GM18505 (cell line): ENCODE data around the gene KCNH8.

Source experiments
- ATAC-seq: cut with Tn5 transposase; IDR thresholded peaks from one replicate; pipeline ENCODE4 v1.9.1; 2021; ENCODE audit not compliant: unreplicated experiment
- POLR2A ChIP-seq: IDR thresholded peaks from 4 replicates; pipeline ENCODE4 v1.6.1; 2011; ENCODE audit warnings: borderline replicate concordance; ENCODE audit not compliant: insufficient read depth, insufficient read length; ENCODE audit errors: extremely low read depth

Gene KCNH8

DNA sequence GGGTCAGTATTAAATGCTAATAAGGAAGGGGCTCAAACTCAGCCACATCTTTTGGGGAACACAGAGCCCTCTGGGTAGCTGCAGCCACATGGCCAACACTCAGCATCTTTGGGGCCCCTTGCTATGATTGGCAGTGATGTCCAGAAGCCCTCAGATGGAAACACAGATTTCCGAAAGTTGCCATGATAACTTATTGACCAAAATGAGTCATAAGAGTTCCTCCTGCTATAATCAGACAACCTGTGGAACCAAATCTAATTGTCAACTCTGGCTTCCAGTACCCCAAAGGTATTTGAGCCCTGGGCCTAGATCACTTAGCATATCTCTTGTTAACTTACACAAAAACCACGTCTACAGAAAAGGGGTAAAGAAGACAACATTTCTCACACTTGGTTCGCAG is 392.2 kb downstream of the KCNH8 start:
- TF ChIP-seq POLR2A = no peak
- peak; percentile 44 for ATAC-seq

DNA sequence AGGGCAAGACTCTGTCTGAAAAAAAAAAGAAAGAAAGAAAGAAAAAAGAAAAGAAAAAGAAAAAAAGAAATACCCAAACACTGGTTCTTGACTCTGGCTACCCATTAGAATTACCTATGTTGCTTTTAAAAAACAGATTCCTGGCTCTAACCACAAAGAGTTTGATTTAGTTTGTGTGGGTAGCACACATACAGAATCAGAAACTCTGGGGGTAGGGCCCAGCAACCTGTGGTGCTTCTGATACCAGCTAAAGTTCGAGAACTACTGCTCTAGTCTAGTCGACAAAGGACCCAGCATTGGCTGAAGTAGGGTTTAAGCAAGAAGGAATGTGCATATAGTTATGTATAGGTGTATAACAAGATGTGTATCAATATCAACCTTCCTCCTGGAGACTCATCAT is 393.0 kb downstream of the KCNH8 start:
- no peak for TF ChIP-seq POLR2A
- no peak for ATAC-seq

DNA sequence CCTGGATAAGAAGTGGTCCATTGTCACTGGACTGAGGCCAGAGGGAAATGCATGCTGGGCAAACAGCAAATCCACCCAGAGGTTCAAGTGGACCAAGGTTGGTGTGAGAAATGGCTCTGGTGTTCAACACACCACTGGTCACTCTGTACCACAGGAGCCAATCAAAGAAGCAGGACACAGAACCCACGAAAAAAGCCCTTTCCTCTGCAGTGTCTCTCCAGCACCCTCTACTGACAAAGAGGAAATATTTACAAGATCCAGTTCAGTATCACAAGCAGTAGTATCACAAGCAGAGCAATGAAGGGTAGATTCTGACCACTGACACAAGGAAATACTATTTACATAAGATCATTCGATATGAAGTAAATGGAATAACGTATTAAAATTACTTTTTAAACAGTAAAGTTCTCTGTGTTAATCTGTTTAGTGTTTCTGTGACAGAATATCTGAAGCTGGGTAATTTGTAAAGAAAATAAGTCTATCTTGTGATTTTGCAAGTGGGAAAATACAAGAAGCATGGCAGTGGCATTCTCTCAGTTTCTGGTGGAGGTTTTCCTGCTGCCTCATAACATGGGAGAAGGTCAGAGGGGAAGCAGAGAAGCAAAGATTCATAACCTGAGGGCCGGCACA is 395.0 kb downstream of the KCNH8 start:
- ATAC-seq = peak; percentile 33
- no peak for TF ChIP-seq POLR2A

DNA sequence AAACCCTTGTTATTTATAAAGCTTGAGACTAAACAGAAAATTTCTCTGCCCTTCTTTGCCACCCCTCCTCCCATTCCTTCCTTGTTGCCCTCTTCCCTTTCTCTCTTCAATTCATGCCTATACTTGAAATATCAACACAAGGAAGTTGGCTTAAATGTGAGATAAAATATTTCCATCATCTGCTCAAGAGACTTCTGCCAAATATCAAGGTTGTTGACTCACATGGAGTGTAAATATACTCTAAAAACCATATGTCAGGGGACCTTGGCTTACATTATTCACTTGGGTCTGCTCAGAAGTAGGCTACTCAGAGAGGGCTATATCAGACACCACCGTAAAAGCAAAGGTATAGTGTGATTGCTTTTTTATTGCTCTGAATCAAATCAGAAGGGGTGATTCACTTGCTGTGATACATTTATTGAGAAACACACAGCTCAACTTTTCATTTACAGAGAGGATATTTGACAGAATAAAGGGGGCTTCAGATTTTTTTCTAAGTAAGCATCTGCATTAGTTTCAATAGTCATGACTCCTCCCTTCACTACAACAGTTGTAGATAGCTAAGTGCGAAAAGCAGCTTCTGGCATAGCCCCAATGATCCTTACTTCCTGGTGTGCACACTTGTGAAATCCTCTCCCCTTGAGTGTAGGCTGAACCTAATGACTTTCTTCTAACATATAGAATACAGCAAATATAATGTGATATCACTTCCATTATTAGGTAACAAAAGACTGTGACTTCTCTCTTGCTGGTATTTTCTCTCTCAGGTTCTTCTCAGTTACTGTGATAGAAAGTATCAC is 399.6 kb downstream of the KCNH8 start:
- TF ChIP-seq POLR2A = no peak
- no peak for ATAC-seq

DNA sequence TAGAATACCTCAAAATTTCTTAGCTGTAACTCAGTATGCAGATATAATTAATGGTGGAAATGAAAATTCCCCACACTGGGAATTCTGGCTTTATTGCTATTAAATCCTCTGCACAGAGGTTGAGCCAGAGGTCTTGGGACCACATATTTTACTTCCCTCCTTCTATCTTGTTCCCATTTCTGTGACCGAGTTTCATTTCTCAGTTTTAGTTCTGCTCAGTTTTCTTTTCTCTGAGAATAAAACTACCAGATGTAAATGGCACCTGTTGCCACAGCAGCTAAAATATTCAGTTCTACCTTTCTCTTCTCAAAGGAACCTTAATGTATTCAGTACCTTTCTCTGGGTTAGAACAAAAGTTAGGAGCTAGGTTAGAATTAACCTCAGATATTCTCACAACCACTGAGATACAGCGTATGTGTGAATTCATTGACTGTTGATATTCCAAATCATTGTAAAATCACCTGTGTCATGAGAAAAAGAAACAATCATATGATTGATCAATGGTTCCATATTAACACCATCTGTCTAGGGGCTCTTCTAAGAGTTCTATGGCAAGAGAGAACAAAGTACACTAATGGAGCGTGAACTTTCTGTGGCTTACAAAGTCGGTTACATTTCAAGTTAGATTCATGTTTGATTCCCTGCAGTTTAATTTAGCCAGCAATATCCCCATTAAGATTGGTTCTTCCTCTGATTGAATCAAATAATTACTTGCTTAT is 411.6 kb downstream of the KCNH8 start:
- TF ChIP-seq POLR2A = no peak
- ATAC-seq = peak; percentile 96

DNA sequence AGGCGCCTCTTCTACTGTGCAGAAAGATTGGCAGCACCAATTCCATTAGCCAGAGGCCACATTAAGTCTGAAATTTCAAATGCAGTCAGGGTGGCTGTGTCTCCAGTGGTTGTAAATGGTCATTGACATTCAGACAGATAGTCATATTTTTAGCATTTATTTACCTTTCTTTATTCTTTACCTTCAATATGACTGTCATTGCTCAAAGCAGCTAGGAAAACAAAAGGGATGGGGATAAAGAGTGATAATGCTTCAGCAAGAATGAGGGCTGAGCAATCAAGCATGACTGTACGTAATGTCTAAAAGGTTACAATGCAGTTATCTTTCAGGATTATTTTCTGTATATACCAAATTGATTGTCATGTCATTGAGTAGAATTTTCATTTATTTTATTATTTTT is 425.3 kb downstream of the KCNH8 start:
- TF ChIP-seq POLR2A = no peak
- ATAC-seq = no peak

DNA sequence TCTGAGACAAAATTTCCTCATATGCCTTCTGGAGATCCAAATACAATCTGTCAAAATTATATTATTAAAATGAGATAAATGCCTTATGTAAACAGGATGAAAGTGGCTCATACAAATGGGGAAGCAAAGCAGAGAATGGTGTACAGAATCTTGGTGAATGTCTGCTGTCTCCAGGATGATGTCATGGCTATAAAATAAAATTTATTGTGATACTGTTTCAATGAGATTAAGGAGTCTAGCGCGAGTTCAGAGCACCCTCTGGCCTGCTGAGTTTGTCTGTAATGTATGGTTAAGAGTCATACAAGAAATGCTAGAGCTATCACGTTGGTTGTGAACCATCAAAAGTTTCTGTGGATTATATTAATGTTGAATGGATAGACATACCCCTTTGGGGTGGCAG is 426.0 kb downstream of the KCNH8 start:
- no peak for ATAC-seq
- TF ChIP-seq POLR2A = no peak

DNA sequence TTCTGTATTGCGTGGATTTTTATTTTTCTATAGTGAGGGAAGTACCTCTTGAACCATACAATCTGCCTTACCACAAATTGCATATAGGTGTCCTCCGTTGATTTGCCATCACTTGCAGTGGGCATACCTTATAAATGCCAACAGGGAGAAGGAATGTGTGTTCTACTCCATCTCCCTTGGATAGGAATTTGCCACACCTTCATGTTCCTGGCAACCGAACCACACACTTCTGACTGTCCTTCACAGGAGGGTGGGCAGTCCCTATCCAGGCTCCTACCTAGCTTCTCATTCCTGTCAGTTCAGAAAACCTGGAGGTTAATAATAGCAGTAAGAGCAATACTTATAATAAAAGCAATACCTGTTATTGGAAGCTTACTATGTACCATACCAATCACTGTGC is 428.0 kb downstream of the KCNH8 start:
- ATAC-seq = no peak

More for the DNA sequence above, 428.0 kb downstream of the KCNH8 start:
- TF ChIP-seq POLR2A = no peak
